ENCODE data around the gene TMCC1.
"Not testable (repeated sequence)": the region's sequence is repeated elsewhere in the genome, so short reads cannot be mapped to it uniquely, and the experiment has no call there.

TMCC1 gene

GRCh38 chr3:129892486-129892856 is 1.0 kb downstream of the TMCC1 start:
- no peak for DNase-seq

GRCh38 chr3:129890891-129891290 is 2.6 kb downstream of the TMCC1 start:
- DNase-seq, result no peak

- no peak for DNase-seq
Observed at GRCh38 chr3:129890125-129890524, 3.4 kb downstream of the TMCC1 start.

GRCh38 chr3:129888771-129889170 is 4.7 kb downstream of the TMCC1 start:
- DNase-seq, result no peak

GRCh38 chr3:129881261-129881660 is 12.2 kb downstream of the TMCC1 start:
- DNase-seq, result no peak

- DNase-seq, result no peak
Observed at GRCh38 chr3:129878355-129878754, 15.2 kb downstream of the TMCC1 start.

- not testable (repeated sequence) for DNase-seq
Observed at GRCh38 chr3:129874479-129874878, 19.0 kb downstream of the TMCC1 start.

GRCh38 chr3:129868912-129869311 is 24.6 kb downstream of the TMCC1 start:
- DNase-seq, result no peak

- no peak for DNase-seq
Observed at GRCh38 chr3:129867506-129868124, 25.9 kb downstream of the TMCC1 start.

GRCh38 chr3:129865806-129866205 is 27.7 kb downstream of the TMCC1 start:
- DNase-seq, result no peak

GRCh38 chr3:129864519-129864918 is 29.0 kb downstream of the TMCC1 start:
- DNase-seq, result no peak

GRCh38 chr3:129859272-129859671 is 34.2 kb downstream of the TMCC1 start:
- no peak for DNase-seq

- DNase-seq, result no peak
Observed at GRCh38 chr3:129857899-129858298, 35.6 kb downstream of the TMCC1 start.

- not testable (repeated sequence) for DNase-seq
Observed at GRCh38 chr3:129856790-129857189, 36.7 kb downstream of the TMCC1 start.

- no peak for DNase-seq
Observed at GRCh38 chr3:129855832-129856419, 37.6 kb downstream of the TMCC1 start.

GRCh38 chr3:129855170-129855831 is 38.2 kb downstream of the TMCC1 start:
- no peak for DNase-seq

- no peak for DNase-seq
Observed at GRCh38 chr3:129854460-129854859, 39.1 kb downstream of the TMCC1 start.

- no peak for DNase-seq
Observed at GRCh38 chr3:129845956-129846355, 47.6 kb downstream of the TMCC1 start.

- no peak for DNase-seq
Observed at GRCh38 chr3:129840707-129841360, 52.7 kb downstream of the TMCC1 start.

GRCh38 chr3:129838086-129838485 is 55.4 kb downstream of the TMCC1 start:
- no peak for DNase-seq

GRCh38 chr3:129837065-129837642 is 56.4 kb downstream of the TMCC1 start:
- no peak for DNase-seq

- no peak for DNase-seq
Observed at GRCh38 chr3:129836381-129837064, 57.0 kb downstream of the TMCC1 start.

GRCh38 chr3:129835198-129835597 is 58.3 kb downstream of the TMCC1 start:
- no peak for DNase-seq
